H54 (cell line): ENCODE measurements around the gene GMPR.
"Not testable (repeated sequence)": the region's sequence is repeated elsewhere in the genome, so short reads cannot be mapped to it uniquely, and the experiment has no call there.

ENCODE experiments used
- DNase-seq: peaks from one replicate; pipeline ENCODE4 v3.0.0; 2011; ENCODE audit warnings: low spot score, mixed read lengths; ENCODE audit not compliant: insufficient read length
- FAIRE-seq: peaks from 3 replicates; lab custom pipeline; 2011; peaks lifted over from hg19 to GRCh38; lab: Jason Lieb, UNC
- POLR2A ChIP-seq: IDR thresholded peaks from 2 replicates; pipeline ENCODE4 v1.6.1; 2011; ENCODE audit warnings: low read depth, mild to moderate bottlenecking, low read length

Gene GMPR

GRCh38 chr6:16248271-16248853 is 10.0 kb downstream of the GMPR start:
- TF ChIP-seq POLR2A: no peak
- DNase-seq (no peak), FAIRE-seq (no peak)

- no peak for FAIRE-seq
These were observed 11.6 kb downstream of the GMPR start for GRCh38 chr6:16249971-16250370.

GRCh38 chr6:16251706-16252105 is 13.3 kb downstream of the GMPR start:
- no peak for FAIRE-seq
- TF ChIP-seq POLR2A: no peak
- no peak for DNase-seq

More at GRCh38 chr6:16249971-16250370, 11.6 kb downstream of the GMPR start:
- no peak for DNase-seq
- no peak for TF ChIP-seq POLR2A

- FAIRE-seq (no peak), DNase-seq (no peak)
- no peak for TF ChIP-seq POLR2A
These were observed 14.4 kb downstream of the GMPR start for GRCh38 chr6:16252686-16253299.

- FAIRE-seq (no peak), DNase-seq (no peak)
- no peak for TF ChIP-seq POLR2A
These were observed 15.2 kb downstream of the GMPR start for GRCh38 chr6:16253399-16254144.

DNA sequence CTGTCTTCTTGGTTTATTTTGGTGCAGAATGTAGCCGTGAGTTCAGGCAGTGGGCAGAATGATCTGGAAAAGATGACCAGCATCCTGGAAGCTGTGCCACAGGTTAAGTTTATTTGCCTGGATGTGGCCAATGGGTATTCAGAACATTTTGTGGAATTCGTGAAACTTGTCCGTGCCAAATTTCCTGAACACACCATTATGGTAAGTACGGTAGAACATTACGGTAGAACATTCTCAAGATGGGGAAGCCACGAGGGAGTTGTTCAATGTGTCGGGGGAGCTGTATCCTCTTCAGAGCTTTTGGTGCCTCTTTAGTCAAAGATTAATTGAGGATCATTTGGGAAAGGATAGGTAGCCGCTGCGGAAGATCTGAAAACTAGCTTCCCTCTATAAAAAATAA is 16.1 kb downstream of the GMPR start:
- DNase-seq (no peak), FAIRE-seq (no peak)
- no peak for TF ChIP-seq POLR2A

- FAIRE-seq (no peak), DNase-seq (no peak)
- no peak for TF ChIP-seq POLR2A
These were observed 18.4 kb downstream of the GMPR start for GRCh38 chr6:16256781-16257180.

DNA sequence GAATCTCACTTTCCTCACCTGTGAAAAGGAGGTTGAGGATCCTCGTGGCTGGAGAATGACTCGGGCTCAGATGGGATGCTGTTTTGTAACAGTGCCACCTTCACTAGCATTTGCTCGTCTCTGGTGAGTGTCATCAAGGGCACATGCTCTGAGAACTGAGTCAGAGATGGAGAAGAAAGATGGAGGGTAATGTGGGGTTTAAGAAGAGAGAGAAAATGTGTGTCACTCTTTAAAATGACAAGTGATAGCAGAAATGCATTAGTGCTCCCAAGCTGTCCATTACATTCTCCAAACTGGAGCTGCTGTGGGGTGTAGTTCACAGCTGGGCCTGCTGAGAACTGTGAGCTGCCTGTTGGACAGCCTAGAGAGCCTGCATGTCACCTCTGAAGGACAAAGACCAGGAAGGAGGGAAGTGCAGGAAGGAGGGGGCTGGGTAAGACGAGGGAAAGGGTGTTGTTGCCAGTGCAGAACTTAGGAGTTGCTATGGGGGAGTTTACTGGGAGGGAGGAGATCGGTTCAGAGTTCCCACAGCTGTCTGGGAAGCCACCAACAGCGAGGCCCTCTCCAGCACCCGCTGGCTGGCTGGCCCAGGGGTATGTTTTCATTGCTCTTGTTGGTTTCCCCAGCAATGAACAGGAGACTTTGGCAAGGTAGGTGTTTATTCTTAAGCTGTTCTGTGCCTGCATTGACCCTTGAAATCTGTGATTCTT is 19.8 kb downstream of the GMPR start:
- TF ChIP-seq POLR2A: no peak
- FAIRE-seq (no peak), DNase-seq (no peak)

GRCh38 chr6:16258709-16259075 is 20.3 kb downstream of the GMPR start:
- TF ChIP-seq POLR2A: no peak
- DNase-seq (no peak), FAIRE-seq (no peak)

DNA sequence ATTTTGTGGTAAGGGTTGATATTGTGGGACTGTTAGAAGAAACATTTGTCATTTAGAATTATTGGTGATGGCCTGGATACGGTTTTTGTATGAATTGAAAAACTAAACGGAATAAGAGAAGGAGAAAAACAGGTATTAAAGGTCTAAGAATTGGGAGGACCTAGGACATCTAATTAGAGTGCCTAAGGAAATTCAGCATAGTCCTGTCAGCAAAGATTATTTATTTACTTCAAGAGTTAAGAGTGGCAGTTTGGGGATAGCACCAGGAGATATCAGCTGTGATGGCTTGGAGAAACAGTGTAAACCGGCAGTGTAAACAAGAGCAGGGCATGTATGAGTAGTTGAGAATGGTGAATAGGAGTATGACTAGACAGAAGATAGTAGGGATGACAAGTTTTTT is 21.2 kb downstream of the GMPR start:
- FAIRE-seq, DNase-seq: not testable (repeated sequence)

- FAIRE-seq, DNase-seq: not testable (repeated sequence)
These were observed 22.2 kb downstream of the GMPR start for GRCh38 chr6:16260602-16261001.

- not testable (repeated sequence) for DNase-seq, FAIRE-seq
These were observed 24.4 kb downstream of the GMPR start for GRCh38 chr6:16262773-16263172.

GRCh38 chr6:16263464-16264099 is 25.2 kb downstream of the GMPR start:
- FAIRE-seq, DNase-seq: not testable (repeated sequence)

DNA sequence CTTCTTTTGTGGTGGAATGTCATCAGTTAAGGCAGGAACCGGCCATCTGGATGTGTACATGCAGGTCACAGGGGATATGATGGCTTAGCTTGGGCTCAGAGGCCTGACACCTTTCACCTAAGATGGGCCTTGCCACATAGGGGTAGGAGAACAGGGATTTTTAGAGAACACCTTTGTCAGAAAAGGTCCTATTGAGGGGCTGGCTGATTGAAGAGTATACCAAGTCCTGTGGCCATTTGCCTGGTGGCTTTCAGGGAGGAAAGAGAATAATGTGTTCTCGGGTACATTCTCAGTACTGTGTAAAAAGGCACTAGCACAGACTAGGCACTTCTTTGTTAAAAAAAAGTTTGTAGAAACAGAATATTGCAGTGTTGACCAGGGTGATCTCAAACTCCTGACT is 26.4 kb downstream of the GMPR start:
- TF ChIP-seq POLR2A: no peak
- DNase-seq (no peak), FAIRE-seq (no peak)
